Duodenal mucosa (tissue), 2 donors: Measurements from ENCODE around the gene GLYATL2.

Source experiments
- H3K27ac ChIP-seq: one replicate; pipeline ENCODE4 v1.7.0; 2013; ENCODE audit warnings: low read depth, low read length
- H3K27me3 ChIP-seq, 2 donors: one replicate each; pipeline ENCODE4 v1.7.0; 2013; ENCODE audit warnings: low read length in 2 of 2, control low read depth in 1 of 2; ENCODE audit not compliant: insufficient read depth in 2 of 2, control insufficient read depth in 1 of 2
- H3K36me3 ChIP-seq, 2 donors: one replicate each; pipeline ENCODE4 v1.7.0; 2013; ENCODE audit warnings: low read length in 2 of 2, control low read depth in 1 of 2; ENCODE audit not compliant: insufficient read depth in 2 of 2, control insufficient read depth in 1 of 2
- H3K4me1 ChIP-seq, 2 donors: one replicate each; pipeline ENCODE4 v1.7.0; 2013; ENCODE audit warnings: low read length in 2 of 2, control low read depth in 1 of 2; ENCODE audit not compliant: insufficient read depth in 2 of 2, control insufficient read depth in 1 of 2
- H3K4me3 ChIP-seq, 2 donors: one replicate each; pipeline ENCODE4 v1.7.0; 2013; ENCODE audit warnings: low read length in 2 of 2, low read depth in 1 of 2
- H3K9ac ChIP-seq, 2 donors: one replicate each; pipeline ENCODE4 v1.7.0; 2013; ENCODE audit warnings: low read length in 2 of 2, low read depth in 1 of 2
- H3K9me3 ChIP-seq, 2 donors: one replicate each; pipeline ENCODE4 v1.7.0; 2013; ENCODE audit warnings: low read length in 2 of 2, control low read depth in 1 of 2; ENCODE audit not compliant: control insufficient read depth in 1 of 2

The GLYATL2 gene

DNA sequence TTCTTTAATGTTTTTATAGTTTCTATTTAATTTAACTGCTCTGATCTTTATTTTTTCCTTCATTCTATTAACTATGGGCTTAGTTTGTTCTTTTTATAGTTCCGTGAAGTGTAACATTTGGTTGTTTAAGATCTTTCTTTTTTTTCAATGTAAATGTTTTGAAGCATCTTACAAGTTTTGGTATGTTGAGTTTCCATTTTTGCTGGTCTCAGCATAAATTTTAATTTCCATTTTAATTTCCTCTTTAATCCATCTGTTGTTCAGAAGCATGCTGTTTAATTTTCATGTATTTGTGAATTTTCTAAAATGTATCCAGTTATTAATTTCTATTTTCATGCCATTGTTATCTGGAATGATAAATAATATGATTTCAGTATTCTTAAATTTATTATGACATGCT, 17.0 kb upstream of the GLYATL2 start:
- H3K4me1 ChIP-seq: no peaks in the 10 kb centered on the region

DNA sequence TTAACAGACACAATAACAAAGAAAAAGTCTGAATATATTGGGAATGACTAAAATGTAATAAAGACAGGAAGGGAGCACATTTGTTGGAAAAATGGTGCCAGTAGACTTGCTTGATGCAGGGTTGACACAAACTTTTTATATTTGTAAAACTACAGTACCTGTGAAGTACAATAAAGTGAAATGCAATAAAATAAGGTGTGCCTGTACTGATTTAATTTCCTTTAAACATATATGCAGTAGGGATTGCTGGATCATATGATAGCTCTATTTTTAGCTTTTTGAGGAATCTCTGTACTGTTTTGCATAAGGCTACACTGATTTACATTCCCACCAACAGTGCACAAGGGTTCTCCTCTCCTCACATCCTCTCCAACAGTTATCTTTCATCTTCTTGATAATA, 12.3 kb upstream of the GLYATL2 start:
- no peak overlapping the region for H3K27ac ChIP-seq
- no peaks in the 10 kb centered on the region for H3K4me1 ChIP-seq
- H3K27me3 ChIP-seq: no peaks in the 10 kb centered on the region
- H3K9ac ChIP-seq: no peak overlapping the region
- H3K9me3 ChIP-seq: no peaks in the 10 kb centered on the region
- no peaks in the 10 kb centered on the region for H3K36me3 ChIP-seq
- no peak overlapping the region for H3K4me3 ChIP-seq

More for the DNA sequence above, 17.0 kb upstream of the GLYATL2 start:
- Histone ChIP-seq H3K27ac (no peak overlapping the region), H3K4me3 (no peak overlapping the region), H3K27me3 (no peaks in the 10 kb centered on the region), H3K36me3 (no peaks in the 10 kb centered on the region), H3K9ac (no peak overlapping the region), H3K9me3 (no peaks in the 10 kb centered on the region)

DNA sequence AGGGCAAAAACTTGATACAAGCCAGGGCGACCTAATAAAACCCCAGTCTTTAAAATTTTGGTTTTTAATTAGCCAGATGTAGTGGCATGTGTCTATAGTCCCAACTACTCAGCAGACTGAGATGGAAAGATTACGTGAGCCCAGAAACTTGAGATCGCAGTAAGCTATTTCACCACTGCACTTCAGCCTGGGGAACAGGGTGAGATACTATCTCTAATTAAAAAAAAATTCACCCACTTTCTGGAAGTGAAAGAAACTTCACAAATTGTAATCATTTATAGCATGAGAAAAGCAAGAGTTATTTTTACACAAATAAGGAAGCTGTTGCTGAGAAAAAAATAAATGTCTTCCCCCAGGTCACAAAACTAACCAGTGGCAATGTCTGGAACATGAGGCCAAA, 882 bp upstream of the GLYATL2 start:
- H3K4me3 ChIP-seq: no peak overlapping the region
- H3K27me3 ChIP-seq: no peaks in the 10 kb centered on the region

GRCh38 chr11:58837707-58838388, 6.7 kb downstream of the GLYATL2 start:
- H3K9me3 ChIP-seq: no peaks in the 10 kb centered on the region
- H3K36me3 ChIP-seq: no peaks in the 10 kb centered on the region
- H3K4me1 ChIP-seq: no peaks in the 10 kb centered on the region
- no peaks in the 10 kb centered on the region for H3K27me3 ChIP-seq
- H3K9ac ChIP-seq: no peak overlapping the region
- H3K4me3 ChIP-seq: no peak overlapping the region
- no peak overlapping the region for H3K27ac ChIP-seq

More for the DNA sequence above, 882 bp upstream of the GLYATL2 start:
- no peak overlapping the region for H3K27ac ChIP-seq
- H3K36me3 ChIP-seq: no peaks in the 10 kb centered on the region
- H3K4me1 ChIP-seq: no peaks in the 10 kb centered on the region
- no peak overlapping the region for H3K9ac ChIP-seq
- no peaks in the 10 kb centered on the region for H3K9me3 ChIP-seq

GRCh38 chr11:58832056-58832645, 12.4 kb downstream of the GLYATL2 start:
- H3K27ac ChIP-seq: no peak overlapping the region
- no peaks in the 10 kb centered on the region for H3K27me3 ChIP-seq
- H3K9me3 ChIP-seq: no peaks in the 10 kb centered on the region
- H3K4me1 ChIP-seq: no peaks in the 10 kb centered on the region
- no peak overlapping the region for H3K4me3 ChIP-seq
- no peak overlapping the region for H3K9ac ChIP-seq
- no peaks in the 10 kb centered on the region for H3K36me3 ChIP-seq

GRCh38 chr11:58830673-58831301, 13.7 kb downstream of the GLYATL2 start:
- Histone ChIP-seq H3K27ac (no peak overlapping the region), H3K9ac (no peak overlapping the region), H3K9me3 (peaks cover 0 to 4% of the 10 kb centered on the region in 2 donors), H3K27me3 (no peaks in the 10 kb centered on the region), H3K4me3 (no peak overlapping the region), H3K36me3 (no peaks in the 10 kb centered on the region), H3K4me1 (no peaks in the 10 kb centered on the region)

DNA sequence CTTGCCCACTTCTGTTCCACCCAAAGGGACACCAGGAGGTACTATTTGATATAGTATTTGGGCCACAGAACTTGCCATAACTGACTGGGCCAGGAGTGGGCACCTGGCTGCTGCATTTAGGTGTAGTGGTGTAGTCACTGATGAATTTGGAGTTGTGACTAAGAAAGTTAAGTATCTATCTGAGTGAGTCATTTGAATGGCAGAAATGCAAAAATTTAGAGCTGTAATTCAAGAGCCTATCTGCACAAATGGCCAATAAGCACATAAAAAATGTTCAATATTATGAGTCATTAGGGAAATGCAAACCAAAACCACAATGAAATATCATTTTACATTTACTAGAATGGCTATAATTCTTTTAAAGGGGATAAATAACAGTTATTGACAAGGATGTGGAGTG, 14.7 kb downstream of the GLYATL2 start:
- Histone ChIP-seq H3K9ac (no peak overlapping the region), H3K4me1 (no peaks in the 10 kb centered on the region), H3K27me3 (no peaks in the 10 kb centered on the region), H3K36me3 (no peaks in the 10 kb centered on the region), H3K4me3 (no peak overlapping the region), H3K9me3 (peaks cover 0 to 4% of the 10 kb centered on the region in 2 donors), H3K27ac (no peak overlapping the region)

DNA sequence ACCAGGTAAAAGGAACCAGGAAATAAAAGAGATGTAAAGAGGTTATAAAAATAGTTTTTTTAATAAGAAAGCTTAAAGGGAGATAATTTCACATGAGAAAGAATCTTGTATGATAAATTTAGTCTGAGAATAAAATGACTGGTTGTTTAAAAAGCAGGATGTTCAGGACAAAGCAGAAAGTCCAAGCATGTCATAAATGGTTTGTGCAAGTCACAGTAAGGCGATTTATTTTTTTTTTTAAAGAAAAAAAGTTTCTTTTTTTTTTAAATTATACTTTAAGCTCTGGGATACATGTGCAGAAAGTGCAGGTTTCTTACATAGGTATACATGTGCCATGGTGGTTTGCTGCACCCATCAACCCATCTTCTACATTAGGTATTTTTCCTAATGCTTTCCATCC, 30.8 kb downstream of the GLYATL2 start:
- Histone ChIP-seq H3K9ac (no peak overlapping the region), H3K36me3 (no peaks in the 10 kb centered on the region)

DNA sequence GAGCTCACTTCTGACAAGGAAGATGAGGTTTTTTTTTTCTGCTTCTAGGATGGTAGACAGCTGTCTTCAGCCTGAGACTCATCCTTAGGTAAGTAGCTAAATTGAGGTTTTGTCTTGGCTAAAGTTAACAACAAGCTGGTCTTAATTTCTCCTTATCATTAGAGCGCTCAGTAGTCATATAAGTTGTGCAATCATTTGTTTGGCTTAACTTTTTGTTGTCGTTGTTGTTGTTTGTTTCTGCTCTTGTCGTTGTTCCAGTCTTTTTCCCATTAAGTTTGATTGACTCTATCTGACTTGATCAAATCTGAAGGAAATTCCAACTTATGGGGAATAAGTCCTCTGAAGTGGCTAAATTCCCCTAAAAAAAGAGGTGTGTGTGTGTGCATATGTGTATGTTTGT, 33.0 kb downstream of the GLYATL2 start:
- Histone ChIP-seq H3K4me1 (no peaks in the 10 kb centered on the region), H3K27me3 (no peaks in the 10 kb centered on the region), H3K9me3 (peaks cover 0 to 2% of the 10 kb centered on the region in 2 donors), H3K9ac (no peak overlapping the region), H3K36me3 (no peaks in the 10 kb centered on the region), H3K4me3 (no peak overlapping the region), H3K27ac (no peak overlapping the region)

More for the DNA sequence above, 30.8 kb downstream of the GLYATL2 start:
- H3K4me3 ChIP-seq: no peak overlapping the region
- no peaks in the 10 kb centered on the region for H3K27me3 ChIP-seq
- peaks cover 0 to 2% of the 10 kb centered on the region in 2 donors for H3K9me3 ChIP-seq
- H3K27ac ChIP-seq: no peak overlapping the region
- H3K4me1 ChIP-seq: no peaks in the 10 kb centered on the region

- Histone ChIP-seq H3K27me3 (no peaks in the 10 kb centered on the region), H3K9me3 (no peaks in the 10 kb centered on the region), H3K4me1 (no peaks in the 10 kb centered on the region), H3K4me3 (no peak overlapping the region), H3K36me3 (no peaks in the 10 kb centered on the region), H3K9ac (no peak overlapping the region), H3K27ac (no peak overlapping the region)
Measured at GRCh38 chr11:58807343-58807742, 37.2 kb downstream of the GLYATL2 start.
